Stimulated activated CD8-positive, alpha-beta memory T cell treated with anti-CD3 and anti-CD28 coated beads, Interleukin-12 subunit alpha, Interleukin-12 subunit beta, amount 100 ng/mL, for 24 hours (primary cell): ENCODE results near the gene SOX5.
"Not testable (repeated sequence)": the region's sequence is repeated elsewhere in the genome, so short reads cannot be mapped to it uniquely, and the experiment has no call there.

ENCODE experiments used
- DNase-seq: peaks from one replicate; pipeline ENCODE4 v3.0.0-alpha.2; 2020; ENCODE audit errors: extremely low read depth

Gene SOX5

DNA sequence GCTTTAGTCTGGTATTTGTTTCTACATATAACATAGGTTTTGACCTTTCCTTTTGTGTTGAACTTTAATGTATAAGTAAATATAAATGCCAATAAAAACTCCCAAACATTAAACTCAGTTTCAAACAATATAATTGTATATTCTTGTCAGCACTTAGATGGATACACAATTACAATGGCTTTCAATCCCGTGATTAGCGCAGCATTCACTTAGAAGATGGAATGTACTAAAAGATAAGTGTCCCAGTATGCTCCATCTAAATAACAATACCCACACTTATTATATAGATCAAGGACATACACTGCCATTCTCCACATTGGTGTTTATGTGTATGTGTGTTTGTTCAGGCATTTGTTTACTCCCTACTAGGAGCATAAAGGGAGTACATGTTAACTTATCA, 193.1 kb downstream of the SOX5 start:
- DNase-seq: no peak

DNA sequence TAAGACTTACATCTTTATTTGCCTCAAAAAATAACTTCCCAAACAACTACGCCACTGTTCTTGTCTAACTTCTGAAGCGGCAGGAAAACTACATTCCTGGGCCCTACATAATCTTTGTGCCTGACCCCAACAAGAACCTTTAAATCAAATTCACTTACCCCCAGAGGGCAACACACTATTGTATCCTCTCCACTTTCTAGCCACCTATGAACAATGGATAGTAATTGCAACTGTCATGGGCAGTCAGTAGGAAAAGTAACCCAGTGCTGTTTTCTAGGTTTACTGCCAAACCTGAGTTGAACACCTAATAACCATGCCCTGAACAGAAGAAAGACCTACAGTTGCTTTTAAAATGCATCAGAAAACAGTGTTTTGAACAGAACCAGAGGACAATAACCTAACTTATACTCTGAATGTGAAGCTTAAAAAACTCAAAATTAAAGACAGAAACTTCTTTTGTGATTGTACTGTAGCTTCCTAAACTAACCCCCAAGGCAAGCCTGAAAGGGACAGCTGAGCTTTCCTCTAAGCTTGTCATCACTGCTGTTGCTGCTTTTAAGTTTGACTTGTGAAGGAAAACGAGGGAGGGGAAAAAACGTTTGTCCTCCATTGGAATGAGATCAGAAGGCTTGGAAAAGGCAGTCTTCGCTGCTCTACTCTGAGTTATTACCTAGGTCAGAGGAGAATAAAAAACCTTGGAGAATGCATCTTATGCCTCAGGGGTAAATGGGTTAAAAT, 195.7 kb downstream of the SOX5 start:
- no peak for DNase-seq

DNA sequence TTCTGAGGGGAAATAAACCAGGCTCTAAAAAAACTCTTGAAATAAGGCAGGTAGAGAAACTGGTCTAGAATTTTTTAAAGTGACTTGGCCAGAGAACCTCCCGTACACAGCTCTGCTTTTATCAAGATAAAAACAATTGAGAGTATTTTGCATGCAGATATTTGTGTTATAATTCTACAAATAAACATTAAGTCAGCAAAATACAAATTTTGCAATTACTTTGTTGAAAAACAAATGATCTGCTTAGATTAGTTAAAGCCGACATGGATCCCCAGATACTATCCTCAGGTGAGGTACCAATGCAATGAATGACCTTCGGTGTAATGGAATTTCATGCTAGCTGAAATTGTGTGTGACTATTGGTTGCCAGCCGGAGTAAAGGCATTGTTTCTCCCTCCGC, 197.2 kb downstream of the SOX5 start:
- no peak for DNase-seq

DNA sequence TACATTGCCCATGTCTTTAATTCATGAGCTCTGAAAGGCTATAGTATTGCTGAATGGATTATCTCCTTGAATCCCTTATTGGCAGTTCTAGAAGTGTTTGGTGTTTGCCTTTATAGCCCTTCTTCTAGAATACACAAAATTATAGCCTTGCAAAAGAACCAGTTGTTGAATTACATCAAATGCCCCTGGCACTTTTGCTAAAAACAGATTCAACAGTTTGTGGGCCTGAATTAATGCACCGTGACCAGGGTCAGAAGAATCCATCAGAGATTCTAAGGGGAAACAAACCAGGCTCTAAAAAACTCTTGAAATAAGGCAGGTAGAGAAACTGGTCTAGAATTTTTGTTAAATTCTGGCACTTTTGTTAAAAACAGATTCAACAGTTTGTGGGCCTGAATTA, 197.8 kb downstream of the SOX5 start:
- no peak for DNase-seq

DNA sequence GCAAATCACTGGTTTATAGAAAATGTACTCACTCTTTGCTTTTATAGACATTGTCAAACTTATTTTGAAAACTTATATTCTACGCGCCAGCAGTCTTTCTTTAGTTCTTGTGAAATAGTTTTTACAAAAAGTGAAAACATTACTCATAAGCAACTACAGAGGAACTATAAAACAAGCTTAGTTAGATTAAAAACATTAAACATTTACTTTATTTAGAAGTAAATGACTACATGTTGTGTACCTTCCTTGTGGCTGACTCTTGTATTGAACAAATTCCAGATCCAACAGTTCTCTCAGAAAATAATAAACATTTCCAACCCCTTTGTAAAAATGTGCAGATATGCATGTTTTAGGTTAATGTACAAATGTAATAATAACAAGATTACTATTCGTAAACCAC, 198.5 kb downstream of the SOX5 start:
- no peak for DNase-seq

DNA sequence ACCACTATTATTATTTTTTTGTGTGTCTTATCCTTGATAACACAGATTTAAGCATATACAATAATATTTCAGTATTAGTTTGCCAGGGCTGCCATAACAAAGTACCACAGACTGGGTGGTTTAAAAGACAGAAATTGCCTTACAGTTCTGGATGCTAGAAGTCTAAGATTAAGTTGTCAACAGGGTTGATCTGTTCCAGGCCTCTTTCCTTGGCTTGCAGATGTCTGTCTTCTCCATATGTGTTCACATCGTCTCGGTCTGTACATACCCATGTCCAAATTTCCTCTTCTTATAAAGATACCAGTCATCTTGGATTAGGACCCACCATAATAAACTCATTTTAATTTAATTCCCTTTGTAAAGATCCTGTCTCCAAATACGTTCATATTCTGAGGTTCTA, 204.8 kb downstream of the SOX5 start:
- DNase-seq: no peak

DNA sequence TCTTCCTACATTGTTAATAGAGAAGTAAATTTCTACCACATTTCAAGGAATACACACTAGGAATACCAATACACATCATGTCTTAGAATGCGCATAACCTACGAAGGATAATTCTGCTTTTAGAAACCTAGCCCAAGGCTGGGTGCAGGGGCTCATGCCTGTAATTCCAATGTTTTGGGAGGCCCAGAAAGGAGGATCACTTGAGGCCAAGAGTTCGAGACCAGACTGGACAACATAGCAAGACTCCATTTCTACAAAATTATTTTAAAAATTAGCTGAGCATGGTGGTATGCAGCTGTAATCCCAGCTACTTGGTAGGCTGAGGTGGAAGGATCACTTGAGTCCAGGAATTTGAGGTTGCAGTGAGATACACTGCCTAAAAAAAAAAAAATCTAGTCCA, 206.9 kb downstream of the SOX5 start:
- DNase-seq: no peak

DNA sequence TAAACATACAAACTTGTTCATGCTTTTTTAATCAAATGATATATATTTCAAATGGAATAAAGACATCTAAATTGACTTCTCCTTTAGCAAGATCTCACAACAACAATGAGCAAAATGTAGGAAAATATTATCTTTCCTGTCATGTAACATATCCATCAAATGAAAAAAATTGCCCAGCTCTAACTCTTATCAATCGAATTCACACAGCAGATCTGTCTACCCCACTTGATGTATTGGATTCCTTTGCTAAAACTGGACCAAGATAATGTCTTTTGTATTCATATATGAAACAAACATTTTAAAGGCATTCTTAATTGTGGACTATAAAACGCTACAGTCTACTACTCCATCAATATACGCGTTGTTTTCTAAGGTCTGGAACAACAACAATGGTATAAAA, 218.0 kb downstream of the SOX5 start:
- DNase-seq: no peak

DNA sequence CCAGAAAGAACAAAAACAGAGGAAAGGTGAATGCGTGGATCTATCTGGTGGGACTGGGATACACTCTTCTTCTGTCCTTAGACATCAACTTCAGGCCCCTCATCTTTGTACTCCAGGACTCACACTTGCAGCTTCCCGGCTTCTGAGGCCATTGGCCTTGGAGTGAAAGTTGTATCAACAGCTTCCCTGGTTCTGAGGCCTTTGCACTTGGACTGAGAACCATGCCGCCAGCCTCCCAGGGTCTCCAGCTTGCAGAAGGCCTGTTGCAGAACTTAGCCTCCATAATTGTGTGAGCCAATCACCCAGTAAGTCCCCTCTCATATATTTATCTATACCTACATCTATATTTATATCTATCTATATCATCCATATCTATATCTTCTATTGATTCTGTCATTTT, 218.4 kb downstream of the SOX5 start:
- DNase-seq: no peak

DNA sequence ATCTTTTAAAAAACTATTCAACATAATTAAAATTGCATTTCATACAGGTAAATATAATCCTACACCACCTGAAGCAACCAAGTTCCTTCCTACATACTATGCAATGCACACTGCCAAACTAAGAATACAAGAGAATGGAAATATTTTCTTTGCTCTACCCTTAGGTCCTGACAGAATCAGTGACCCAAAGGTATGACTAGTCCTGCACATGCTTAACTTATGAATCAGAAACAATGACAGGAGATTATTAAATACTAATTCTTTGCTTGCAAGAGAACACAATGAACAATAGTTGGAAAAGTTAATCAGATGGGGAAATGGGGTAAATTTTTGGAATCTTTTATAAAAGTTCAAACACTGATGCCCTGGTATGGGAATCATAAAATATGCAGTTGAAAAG, 220.1 kb downstream of the SOX5 start:
- DNase-seq: no peak

DNA sequence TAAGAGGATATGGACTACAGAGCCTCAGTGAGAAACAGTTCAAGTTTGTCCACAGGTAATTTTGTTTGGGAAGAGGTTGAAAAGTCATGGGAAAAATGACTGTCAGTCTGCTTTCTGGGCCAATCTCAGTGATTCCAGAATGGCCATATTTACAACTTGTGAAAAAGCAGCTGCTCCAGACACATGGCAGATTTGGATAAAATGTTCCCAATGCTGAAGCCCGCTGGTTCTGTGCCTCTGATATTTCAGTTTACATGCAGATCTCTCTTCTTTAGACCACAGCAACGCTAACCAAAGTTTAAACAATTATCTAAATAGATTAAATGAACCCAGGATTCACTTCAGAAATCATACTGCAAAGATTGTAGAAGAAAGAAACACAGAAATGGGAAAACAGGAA, 222.8 kb downstream of the SOX5 start:
- no peak for DNase-seq

DNA sequence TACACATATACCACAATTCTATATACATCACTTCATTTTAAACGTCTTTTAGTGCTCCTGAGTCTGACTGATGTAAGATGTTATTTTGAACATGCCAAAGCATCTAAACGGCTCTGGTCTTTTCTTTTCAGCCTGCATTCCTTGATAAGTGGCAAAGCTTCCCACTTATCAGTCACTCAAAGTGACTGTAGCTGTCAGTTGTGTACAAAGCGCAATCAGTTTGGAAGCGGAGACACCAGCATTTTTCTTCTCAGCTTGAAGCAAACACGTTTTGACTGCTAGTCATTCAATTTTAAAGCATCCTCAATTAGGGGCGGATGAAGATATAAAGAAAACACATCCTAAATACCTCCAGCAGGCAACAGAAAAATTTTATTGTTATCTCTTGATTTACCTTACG, 226.8 kb downstream of the SOX5 start:
- no peak for DNase-seq

DNA sequence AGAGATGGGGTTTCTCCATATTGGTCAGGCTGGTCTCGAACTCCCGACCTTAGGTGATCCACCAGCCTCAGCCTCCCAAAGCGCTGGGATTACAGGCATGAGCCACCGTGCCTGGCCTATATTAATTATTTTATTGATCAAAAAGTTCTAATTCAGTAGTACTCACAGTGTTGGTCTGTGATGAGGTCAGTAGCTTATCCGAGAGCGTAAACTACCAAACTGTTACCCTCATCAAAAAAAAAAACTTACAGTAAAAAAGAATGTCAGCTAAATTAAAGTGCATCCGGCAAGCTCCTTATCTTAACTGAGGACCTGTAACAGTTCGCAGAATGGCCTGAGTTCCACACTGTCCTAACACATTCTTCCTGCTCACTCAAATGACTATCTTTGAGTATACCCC, 228.2 kb downstream of the SOX5 start:
- no peak for DNase-seq

DNA sequence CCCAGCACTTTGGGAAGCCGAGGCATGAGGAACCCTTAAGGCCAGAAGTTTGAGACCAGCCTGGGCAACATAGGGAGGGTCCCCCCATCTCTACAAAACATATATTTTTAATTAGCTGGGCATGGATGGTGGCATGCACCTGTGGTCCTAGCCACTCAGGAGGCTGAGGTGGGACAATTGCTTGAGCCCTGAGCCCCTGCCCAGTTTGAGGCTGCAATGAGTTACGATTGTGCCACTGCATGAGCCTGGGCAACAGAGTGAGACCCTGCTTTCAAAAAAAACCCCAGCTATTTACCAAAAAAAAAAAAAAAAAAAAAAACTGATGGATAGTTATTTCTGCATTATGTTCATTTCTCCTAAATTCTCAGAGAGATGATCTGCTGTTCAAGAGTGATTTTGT, 230.0 kb downstream of the SOX5 start:
- DNase-seq: no peak

DNA sequence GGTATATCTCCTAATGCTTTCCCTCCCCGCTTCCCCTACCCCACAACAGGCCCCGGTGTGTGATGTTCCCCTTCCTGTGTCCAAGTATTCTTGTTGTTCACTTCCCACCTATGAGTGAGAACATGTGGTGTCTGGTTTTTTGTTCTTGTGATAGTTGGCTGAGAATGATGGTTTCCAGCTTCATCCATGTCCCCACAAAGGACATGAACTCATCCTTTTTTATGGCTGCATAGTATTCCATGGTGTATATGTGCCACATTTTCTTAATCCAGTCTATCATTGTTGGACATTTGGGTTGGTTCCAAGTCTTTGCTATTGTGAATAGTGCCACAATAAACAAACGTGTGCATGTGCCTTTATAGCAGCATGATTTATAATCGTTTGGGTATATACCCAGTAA, 239.1 kb downstream of the SOX5 start:
- not testable (repeated sequence) for DNase-seq

DNA sequence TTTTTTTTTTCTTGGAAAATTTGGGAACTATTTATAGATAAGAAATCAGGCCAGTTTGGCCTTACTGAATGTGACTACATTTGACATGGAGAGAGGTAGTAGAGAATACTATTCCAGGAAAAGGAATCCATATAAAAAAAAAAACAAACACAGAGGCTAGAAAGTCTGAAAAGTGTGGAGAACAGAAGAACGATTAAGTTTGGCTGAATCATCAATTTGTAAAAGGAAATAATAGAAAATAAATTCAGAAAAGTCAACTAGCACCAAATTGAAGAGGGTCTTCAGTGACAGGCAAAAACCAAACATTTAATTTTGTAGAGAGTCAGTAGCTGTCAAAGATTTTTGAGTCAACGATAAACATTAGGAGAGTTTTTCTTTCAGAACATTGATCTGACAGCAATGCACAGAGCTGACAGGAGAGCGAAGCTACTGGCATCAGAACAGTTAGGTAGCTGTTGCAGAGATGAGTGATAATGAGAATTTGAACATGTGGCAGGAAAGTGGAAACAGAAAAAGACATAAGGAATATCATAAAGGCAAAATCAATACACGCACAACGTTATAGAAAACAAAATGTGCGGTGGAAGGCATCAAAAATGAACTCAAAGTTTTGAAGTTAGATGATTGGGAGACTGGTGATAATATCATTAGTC, 241.2 kb downstream of the SOX5 start:
- no peak for DNase-seq

DNA sequence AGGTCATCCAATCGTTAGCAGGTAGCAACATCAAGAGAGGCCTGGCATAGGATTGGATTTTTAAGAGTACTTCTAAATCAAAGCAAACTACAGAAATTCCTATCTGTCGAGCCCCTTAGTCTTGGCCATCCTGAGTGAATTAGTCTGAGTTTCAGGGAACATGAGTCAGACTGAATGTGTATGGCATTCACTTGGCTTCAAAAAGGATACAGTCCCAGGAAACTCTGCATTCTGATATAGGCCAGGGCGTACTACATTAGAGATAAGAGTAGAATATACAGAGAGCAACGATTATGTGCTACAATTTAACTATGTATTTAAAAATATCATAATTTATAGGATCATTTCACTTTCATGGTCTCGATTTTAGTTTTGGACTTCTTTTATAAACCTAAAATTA, 242.2 kb downstream of the SOX5 start:
- no peak for DNase-seq

DNA sequence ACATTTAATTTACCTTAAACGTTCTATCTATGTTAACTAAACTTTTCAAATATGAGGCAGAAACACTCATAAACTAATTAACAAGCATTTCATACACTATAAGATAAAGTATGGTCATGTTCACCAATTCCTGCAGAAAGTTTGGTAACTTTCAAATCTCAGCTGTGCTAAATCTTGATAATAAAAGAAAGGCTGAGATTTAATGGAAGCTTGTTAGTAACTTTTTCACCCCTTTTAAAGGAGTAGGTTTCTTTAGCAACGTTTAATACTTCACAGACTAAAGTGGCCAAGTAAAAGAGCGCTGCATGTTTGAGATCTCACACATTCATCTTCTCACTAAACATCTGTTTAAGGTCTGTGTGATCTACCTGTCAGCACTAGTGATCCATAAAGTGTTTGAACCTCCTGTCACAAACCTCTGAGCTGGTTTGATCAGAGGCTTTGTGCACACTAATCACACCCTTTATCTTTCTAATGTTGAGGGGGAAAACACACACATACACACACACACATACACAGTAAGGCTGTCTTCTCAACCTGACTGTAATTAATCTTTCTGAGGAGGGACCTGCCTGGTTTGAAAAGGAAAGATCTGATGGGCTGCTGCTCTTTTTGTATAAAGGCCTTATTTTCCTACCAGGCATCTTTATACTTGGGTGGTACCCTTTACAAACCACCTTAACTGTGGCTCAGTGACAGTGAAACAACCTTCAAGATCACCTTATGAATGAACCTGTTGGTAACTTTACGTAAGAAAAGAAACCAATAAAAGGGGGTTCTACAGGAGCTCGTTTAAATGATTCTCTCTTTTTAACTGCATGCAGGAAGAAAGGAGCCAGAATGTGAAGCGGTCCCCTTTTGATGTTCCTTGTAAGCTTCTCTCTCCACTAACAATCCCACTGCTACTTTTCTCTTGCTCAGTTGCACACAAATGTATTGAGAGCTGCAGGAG, 244.2 kb downstream of the SOX5 start:
- DNase-seq: no peak

DNA sequence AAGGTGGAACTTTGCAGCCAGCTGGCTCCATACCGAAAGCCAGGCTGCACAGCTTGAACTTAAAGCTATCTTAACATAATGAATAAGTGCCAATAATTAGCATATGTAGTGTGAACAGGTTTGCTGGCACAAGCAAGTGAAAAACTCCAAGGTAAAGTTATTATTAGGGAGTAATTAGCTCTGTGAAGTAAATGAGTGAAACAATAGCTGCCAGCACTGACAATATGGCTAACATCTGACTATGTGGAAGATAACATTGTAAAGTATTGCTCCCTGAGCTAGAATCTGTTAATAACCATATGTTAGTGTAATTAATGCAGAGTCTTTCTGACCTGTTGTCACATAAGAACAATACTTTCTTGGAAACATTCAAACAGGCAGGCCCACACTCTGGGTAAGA, 246.4 kb downstream of the SOX5 start:
- no peak for DNase-seq

DNA sequence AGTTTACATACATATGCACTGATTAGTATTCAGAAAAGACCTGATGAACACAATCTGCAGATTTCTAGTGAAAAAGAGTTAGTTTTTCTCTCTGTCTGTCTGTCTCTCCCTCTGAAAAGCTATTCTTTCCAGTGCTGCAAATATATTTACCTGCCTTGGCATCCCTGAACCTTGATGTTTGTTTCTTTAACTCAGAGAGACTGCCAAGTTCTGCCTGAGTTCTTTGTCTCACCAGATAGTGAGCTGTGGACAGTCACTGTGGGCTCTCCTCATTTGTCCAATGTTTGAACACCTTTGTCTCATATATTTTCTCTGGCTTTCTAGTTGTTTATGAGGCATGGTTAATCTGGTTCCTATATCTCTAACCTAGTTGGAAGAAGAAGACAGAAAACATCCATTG, 250.4 kb downstream of the SOX5 start:
- no peak for DNase-seq

DNA sequence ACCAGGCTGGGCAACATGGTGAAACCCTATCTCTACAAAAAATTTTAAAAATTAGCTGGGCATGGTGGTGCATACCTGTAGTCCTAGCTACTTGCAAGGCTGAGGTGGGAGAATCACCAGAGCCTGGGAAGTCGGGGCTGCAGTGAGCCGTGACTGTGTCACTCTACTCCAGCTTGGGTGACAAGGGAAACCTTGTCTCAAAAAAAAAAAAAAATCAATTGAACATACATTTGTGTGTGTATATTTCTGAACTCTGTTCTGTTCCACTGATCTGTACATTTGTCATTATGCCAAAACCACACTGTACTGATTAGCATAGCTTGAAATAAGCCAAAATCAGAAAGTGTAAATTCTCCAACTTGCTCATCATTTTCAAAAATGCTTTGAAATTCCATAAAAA, 254.6 kb downstream of the SOX5 start:
- DNase-seq: no peak

DNA sequence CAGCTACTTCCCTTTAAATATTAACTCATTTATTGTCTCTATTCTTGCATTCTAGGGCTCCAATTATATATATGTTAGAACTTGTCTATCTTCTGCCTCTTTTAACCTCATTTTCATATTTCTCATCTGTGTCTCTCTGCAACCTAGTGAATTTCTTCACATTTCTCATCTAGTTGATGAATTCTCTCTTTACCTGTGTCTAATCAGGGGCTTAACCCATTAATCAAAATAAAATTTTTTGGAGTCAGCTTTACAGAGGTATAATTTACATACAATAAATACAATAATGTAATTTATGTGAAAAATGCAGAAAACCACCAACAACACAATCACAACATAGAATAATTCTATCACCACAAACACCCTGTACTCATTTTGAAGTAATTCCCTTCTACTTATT, 255.2 kb downstream of the SOX5 start:
- no peak for DNase-seq

DNA sequence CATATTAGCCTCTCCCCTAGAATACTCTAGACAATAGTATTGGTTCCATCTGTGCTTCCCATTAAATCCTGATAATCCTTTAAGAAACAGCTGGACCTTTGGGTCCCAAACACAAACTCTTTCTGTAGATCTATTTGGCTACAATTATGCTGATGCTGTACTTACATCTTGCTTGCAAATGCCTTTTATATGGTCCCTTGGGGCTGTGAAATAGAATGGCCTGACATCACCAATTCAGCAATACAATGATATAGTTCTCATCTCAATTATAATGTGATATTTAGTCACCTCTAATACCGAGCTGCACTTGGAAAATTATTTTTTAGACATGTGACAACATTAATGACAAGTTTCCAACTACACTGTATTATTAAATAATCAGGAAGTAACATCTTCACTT, 261.5 kb downstream of the SOX5 start:
- no peak for DNase-seq
